Measurements from ENCODE around the gene AHI1.

The AHI1 gene

GRCh38 chr6:135465307-135465706 lies 32.2 kb downstream of the AHI1 start:
- no peak for DNase-seq
- intact Hi-C loops (cut with DNase I): no loop called here

GRCh38 chr6:135464634-135465033 lies 32.9 kb downstream of the AHI1 start:
- DNase-seq: no peak
- intact Hi-C loops (cut with DNase I): no loop called here

GRCh38 chr6:135461208-135461607 lies 36.3 kb downstream of the AHI1 start:
- intact Hi-C loops (cut with DNase I): no loop called here

GRCh38 chr6:135458051-135458450 lies 39.5 kb downstream of the AHI1 start:
- no peak for DNase-seq
- intact Hi-C loops (cut with DNase I): no loop called here

More at GRCh38 chr6:135461208-135461607, 36.3 kb downstream of the AHI1 start:
- no peak for DNase-seq

DNA sequence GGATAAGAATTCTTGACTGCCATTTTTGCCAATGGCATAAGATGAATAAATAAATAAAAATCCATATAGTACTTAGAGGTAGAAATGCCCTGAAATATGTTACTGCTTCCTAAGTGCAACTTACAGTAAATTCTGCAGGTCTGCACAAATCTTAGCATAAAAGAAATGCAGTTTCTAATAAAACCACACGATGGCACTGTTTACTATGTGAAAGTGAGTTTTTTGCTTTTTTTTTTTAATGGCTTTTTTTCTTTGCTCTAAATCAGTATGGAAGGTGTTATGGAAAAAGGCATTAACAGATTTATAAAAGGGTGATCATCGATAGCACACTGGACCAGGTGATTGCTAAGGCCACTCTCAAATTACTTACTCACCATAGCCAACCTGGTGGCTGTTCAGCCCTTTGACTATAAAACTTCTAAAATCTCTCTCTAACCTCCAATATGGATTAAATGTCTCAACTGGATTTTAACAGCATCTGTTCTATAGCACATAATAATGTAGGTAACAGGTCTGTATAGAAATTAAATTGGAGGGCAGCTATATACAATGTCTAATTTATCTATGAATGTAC lies 45.8 kb downstream of the AHI1 start:
- intact Hi-C loops (cut with DNase I): loop anchor here (5.0 kb wide), 1 partner anchor 776 kb away; no protein-coding TSS in a partner anchor
- no peak for DNase-seq

DNA sequence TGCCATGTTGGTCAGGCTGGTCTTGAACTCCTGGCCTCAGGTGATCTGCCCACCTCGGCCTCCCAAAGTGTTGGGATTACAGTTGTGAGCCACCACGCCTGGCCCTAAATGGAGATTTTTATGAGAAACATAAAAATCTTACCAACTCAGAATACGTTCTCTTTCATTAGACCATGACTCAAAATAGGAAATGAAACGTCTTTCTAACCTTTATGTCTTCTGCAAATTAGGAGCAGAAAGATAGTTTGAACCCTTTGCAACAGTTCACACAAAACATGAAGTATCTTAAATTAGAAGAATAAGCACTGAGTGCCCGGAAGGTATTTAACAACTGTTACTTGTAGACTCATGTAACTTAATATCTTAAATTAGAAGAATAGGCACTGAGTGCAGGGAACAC lies 48.3 kb downstream of the AHI1 start:
- intact Hi-C loops (cut with DNase I): no loop called here
- DNase-seq: no peak

DNA sequence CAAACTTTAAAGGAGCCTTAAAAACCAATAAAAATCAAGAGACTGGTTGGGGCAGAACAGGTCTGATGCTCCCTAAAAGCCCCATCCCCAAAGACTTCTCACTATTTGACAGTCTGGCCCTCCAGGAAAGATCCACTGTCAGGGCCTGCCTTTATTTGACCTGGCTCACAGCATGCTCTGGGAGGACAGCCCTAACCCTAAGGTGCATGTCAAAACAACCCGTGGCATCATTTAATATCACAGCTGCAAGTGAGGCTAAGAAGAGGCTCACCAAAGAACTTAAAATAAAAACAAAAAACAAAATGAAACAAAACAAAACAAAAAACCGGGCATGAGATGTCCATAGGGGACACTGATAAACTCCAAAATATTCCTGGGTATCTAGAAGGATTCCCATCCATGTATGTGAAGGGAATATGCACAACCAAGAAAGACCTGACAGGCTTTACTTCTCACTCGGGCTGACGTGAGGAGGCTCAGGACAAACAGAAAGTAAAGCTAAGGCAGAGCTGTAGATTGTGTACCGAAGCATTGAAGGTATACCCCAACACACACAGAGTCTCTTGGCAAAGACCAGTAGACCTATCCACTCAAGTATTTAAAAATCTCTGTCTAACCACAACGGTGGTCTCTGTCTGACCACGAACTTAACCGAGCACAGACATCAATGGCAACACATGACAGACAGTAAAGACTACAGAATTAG lies 57.3 kb downstream of the AHI1 start:
- DNase-seq: no peak
- intact Hi-C loops (cut with DNase I): no loop called here

DNA sequence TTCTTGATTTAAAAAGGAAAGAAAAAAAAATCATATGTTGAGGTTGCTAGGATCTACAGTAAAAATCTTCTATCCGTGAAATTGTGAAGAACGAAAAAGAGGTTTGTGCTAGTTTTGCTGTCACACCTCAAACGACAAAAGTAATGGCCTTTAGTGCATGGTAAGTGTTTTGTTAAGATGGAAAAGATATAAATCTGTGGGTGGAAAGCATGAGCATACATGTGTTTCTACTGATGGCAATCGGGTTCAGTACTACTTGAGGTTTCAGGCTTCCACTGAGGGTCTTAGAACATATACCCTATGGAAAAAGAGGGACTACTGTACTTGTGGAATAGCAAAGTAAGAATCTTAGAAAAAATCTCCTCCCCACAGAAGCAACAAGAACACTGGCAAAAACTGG lies 58.0 kb downstream of the AHI1 start:
- intact Hi-C loops (cut with DNase I): no loop called here
- no peak for DNase-seq

GRCh38 chr6:135438907-135439535 lies 58.5 kb downstream of the AHI1 start:
- DNase-seq: no peak
- intact Hi-C loops (cut with DNase I): no loop called here

DNA sequence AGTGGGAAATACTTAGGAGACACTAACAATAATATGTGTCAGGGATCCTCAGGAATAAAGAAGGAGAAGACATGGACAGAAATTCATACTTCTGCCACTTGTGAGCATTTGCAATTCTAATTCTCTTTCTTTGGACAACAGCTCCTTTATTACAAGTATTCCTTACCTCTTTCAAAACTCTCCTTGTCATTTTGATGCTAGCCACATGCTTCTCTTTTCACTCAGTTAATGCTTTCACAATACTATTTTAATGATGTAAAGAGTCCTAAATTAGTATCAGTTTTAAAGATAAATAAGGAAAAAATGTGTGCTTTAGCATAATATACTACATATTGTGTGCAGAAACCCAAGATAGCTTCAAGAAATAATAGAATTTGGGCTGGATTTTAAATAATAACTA lies 62.5 kb downstream of the AHI1 start:
- intact Hi-C loops (cut with DNase I): no loop called here
- DNase-seq: no peak

DNA sequence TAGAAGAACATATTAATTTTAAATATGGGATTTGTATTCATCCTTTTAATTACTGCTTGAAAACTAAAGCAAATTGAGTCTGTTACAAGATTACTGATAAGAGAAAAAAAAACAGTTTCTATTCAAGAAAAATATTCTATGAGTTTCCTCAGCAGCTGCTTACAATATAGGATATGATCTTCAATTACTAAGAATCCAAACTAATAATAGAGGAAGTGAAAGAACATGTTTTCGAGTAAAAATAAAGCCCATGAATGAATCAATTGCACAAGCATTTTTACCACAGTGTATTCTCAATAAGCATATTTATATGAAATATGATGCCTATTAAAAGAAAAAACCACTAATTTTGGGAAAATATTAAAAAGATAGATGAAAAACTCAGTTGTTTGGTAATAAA lies 63.4 kb downstream of the AHI1 start:
- DNase-seq: no peak
- intact Hi-C loops (cut with DNase I): no loop called here

GRCh38 chr6:135428078-135428477 lies 69.5 kb downstream of the AHI1 start:
- intact Hi-C loops (cut with DNase I): no loop called here
- DNase-seq: no peak

- intact Hi-C loops (cut with DNase I): no loop called here
Observed at GRCh38 chr6:135426833-135427232, 70.7 kb downstream of the AHI1 start.

GRCh38 chr6:135424385-135424784 lies 73.2 kb downstream of the AHI1 start:
- no peak for DNase-seq
- intact Hi-C loops (cut with DNase I): loop anchor here (5.0 kb wide), 1 partner anchor 277 kb away; no protein-coding TSS in a partner anchor

More at GRCh38 chr6:135426833-135427232, 70.7 kb downstream of the AHI1 start:
- no peak for DNase-seq

- intact Hi-C loops (cut with DNase I): loop anchor here (5.0 kb wide), 1 partner anchor 276 kb away; no protein-coding TSS in a partner anchor
- no peak for DNase-seq
Observed at GRCh38 chr6:135423649-135424128, 73.9 kb downstream of the AHI1 start.

- DNase-seq: no peak
- intact Hi-C loops (cut with DNase I): no loop called here
Observed at GRCh38 chr6:135419162-135419561, 78.4 kb downstream of the AHI1 start.

DNA sequence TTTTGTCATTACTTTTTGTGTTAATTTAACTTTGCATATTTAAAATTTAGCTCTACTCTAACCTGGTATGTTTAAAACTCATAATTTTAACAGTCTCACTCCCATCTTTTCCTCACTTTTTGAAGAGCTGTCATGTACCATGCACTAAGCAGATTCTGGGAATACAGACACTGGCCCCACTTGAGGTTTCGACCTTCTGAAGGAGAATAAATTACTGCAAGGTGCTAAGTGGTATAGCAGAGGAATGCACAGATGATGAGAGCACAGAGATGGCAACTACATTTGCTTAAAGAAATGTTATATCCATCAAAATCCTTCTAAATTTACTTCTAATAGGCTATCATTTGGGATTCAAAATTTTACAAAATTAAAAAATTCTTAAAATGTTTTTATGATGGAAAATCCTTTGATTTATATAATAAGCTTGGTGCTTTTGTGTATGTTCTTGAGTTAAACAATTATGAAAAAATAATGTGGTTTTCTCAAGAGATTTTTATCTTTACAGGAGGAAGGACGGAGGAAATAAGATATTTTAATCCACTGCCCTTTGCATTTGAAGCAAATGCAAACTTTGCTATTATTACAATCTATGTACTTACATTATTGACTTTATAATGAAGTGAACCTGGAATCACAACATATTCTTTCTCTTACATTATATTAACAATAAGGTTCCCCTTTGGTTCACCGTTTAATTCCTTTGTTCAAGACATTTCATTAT lies 79.3 kb downstream of the AHI1 start:
- intact Hi-C loops (cut with DNase I): no loop called here
- DNase-seq: no peak

DNA sequence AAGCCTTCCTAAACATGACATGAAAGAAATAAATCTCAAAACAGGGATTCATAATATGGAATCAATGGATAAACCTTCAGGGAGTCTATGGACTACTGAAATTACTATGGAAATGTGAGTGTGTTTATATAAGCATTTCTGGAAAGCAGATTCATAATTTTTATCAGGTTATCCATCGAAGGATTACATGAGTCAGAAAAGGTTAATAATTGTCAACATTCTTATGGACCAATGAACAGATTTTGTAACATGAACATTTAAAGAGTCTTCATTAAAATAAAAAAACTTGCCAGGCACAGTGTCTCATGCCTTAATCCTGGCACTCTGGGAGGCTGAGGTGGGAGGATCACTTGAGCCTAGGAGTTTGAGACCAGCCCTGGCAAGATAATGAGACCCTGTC lies 84.8 kb downstream of the AHI1 start:
- no peak for DNase-seq
- intact Hi-C loops (cut with DNase I): no loop called here

- intact Hi-C loops (cut with DNase I): no loop called here
- DNase-seq: no peak
Observed at GRCh38 chr6:135411849-135412248, 85.7 kb downstream of the AHI1 start.

DNA sequence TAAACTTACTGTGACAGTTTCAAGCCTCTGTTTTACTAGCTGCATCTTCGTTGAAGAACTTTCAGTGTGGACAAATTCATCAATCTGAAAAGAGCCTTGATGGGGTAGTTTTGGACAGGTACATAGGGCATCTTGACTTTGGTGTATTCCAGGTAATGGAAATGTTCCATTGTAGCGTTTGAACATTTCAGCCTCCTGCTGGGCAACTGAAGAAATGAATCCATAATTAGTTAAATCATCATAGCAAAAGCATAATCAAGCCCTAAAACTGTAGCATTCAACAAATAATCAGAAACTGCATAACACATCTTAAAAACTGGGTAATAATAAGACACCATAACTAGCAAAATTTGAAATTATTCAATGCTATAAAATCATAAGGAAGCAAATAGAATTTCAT lies 86.2 kb downstream of the AHI1 start:
- intact Hi-C loops (cut with DNase I): no loop called here
- DNase-seq: no peak

GRCh38 chr6:135410856-135411255 lies 86.7 kb downstream of the AHI1 start:
- intact Hi-C loops (cut with DNase I): no loop called here

More at GRCh38 chr6:135410856-135411255, 86.7 kb downstream of the AHI1 start:
- DNase-seq: no peak

Data from posterior cingulate gyrus (tissue), 11 donors.